WERI-Rb-1 (cell line): Measurements from ENCODE around the gene RPAP2.
"Not testable (repeated sequence)": the region's sequence is repeated elsewhere in the genome, so short reads cannot be mapped to it uniquely, and the experiment has no call there.

Experiments
- DNase-seq: peaks from one replicate; pipeline ENCODE4 v3.0.0-alpha.2; 2020
- H3K27ac ChIP-seq: fragments of 250-450 bp; sonication (Bioruptor Pico); 2 replicates; pipeline ENCODE4 v1.5.1; 2020; ENCODE audit warnings: mild to moderate bottlenecking, moderate library complexity
- H3K27me3 ChIP-seq: fragments of 250-450 bp; sonication (Bioruptor Pico); 2 replicates; pipeline ENCODE4 v1.5.1; 2021; ENCODE audit warnings: mild to moderate bottlenecking, low read depth, moderate library complexity; ENCODE audit not compliant: insufficient read depth, severe bottlenecking
- H3K36me3 ChIP-seq: fragments of 250-450 bp; sonication (Bioruptor Pico); 2 replicates; pipeline ENCODE4 v1.5.1; 2020; ENCODE audit warnings: mild to moderate bottlenecking, moderate library complexity
- H3K4me3 ChIP-seq: 2 replicates; pipeline ENCODE4 v1.5.1; 2011; ENCODE audit warnings: low read depth, mild to moderate bottlenecking, control low read depth, low read length
- H3K9me3 ChIP-seq: fragments of 250-450 bp; sonication (Bioruptor Pico); 2 replicates; pipeline ENCODE4 v1.5.1; 2021; ENCODE audit warnings: mild to moderate bottlenecking, moderate library complexity; ENCODE audit not compliant: severe bottlenecking
- CTCF ChIP-seq: IDR thresholded peaks from 2 replicates; pipeline ENCODE4 v1.5.1; 2011; ENCODE audit warnings: low read depth, mild to moderate bottlenecking, control low read depth, inconsistent platforms, low read length

Gene RPAP2

DNA sequence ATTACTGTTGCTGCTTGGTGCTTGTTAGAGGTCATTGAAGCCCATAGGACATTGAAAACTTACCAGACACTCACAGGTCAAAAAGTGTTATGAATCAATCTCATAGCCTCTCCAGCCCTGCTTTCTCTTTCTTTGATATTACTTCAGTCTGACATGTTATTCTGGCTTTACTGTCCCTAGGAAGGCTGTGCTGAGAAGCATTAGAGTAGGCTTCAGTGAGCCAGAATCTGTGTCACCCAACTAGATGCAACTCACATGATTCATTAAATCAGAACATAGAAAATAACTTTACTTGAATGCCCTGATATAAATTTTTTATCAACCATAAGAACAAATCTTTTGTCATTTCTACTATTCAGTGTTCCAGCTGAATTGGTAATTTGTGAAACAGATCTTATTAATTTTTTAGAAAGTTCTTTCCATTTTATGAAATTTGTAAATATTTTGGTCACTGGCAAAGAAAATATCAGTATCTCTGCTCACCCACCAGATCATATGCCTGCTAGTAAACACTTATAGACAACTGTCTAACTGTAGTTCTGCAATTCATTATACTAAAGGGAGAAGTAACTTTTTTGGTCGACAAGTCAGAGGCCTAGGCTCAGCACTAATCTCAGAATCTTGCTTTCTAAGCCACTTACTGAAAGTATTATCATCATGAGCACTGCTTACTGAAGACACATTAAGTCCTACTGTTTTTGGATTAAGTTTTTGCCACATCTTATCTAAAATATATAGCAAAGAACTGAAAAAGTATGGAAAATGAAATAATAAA, 48.2 kb downstream of the RPAP2 start:
- Histone ChIP-seq H3K4me3 (no peak overlapping the region), H3K36me3 (no peaks in the 10 kb centered on the region; the same call in 1 of the 2 replicates), H3K27me3 (no peaks in the 10 kb centered on the region), H3K9me3 (no peaks in the 10 kb centered on the region), H3K27ac (no peak overlapping the region)
- DNase-seq = no peak
- TF ChIP-seq CTCF = no peak

DNA sequence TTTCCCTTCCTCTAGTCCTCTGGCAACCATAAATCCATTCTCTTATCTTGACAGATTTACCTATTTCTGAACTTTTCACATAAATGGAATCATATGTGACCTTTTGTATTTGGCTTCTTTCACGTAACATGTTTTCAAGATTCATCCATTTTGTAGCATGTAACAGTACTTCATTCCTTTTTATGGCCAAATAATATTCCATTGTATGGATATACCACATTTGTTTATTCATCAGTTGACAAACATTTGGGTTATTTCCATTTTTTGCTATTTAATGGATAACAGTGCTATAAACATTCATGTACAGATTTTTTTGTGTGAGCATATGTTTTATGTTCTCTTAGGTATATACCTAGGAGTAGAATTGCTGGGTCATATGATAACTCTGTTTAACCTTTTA, 54.0 kb downstream of the RPAP2 start:
- TF ChIP-seq CTCF = no peak
- H3K4me3 ChIP-seq = no peak overlapping the region
- peaks cover 2% of the 10 kb centered on the region for H3K36me3 ChIP-seq

DNA sequence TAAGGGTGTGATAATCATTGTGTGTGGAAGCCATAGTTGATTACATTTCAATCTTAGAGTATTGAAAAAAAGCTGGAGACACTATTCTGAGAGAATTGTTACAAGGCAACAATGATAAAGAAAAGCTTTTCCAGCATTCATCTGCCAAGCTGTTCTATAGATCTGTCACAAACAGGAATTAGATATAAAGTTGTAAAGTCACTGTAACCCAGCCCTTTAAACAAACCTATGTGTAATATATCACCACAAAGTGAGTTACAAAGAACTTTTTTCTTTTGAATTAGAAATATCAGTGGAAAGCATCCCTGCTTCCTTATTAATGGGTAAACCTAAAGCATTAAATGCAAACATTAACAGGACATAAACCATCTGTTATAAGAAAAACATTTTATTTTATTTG, 55.4 kb downstream of the RPAP2 start:
- Histone ChIP-seq H3K9me3 (peaks cover 5% of the 10 kb centered on the region), H3K27ac (no peak overlapping the region), H3K36me3 (peaks cover 5% of the 10 kb centered on the region), H3K27me3 (no peaks in the 10 kb centered on the region), H3K4me3 (no peak overlapping the region)
- no peak for TF ChIP-seq CTCF
- no peak for DNase-seq

More for the DNA sequence above, 54.0 kb downstream of the RPAP2 start:
- peaks cover 5% of the 10 kb centered on the region for H3K9me3 ChIP-seq
- no peak overlapping the region for H3K27ac ChIP-seq
- DNase-seq = no peak
- H3K27me3 ChIP-seq = no peaks in the 10 kb centered on the region

DNA sequence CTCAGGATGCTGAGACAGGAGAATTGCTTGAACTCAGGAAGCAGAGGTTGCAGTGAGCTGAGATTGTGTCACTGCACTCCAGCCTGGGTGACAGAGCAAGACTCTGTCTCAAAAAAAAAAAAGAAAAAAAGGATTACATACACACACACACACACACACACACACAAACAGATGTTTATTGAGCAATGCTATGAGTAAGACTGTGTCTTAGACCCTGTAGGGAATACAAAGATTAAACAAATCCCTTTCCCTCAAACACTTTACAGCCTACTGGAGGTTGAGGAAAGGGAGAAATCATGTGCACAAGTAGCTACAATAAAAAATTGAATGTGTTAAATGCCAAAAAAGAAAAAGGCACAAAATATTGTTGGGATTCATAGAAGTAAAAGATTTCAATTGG, 58.1 kb downstream of the RPAP2 start:
- Histone ChIP-seq H3K27me3 (no peaks in the 10 kb centered on the region), H3K4me3 (no peak overlapping the region), H3K36me3 (peaks cover 5% of the 10 kb centered on the region), H3K27ac (no peak overlapping the region), H3K9me3 (peaks cover 5% of the 10 kb centered on the region)
- TF ChIP-seq CTCF = no peak
- DNase-seq = no peak

GRCh38 chr1:92359382-92359781, 60.5 kb downstream of the RPAP2 start:
- not testable (repeated sequence) for DNase-seq, H3K36me3 ChIP-seq, H3K4me3 ChIP-seq, H3K9me3 ChIP-seq, H3K27me3 ChIP-seq, H3K27ac ChIP-seq

DNA sequence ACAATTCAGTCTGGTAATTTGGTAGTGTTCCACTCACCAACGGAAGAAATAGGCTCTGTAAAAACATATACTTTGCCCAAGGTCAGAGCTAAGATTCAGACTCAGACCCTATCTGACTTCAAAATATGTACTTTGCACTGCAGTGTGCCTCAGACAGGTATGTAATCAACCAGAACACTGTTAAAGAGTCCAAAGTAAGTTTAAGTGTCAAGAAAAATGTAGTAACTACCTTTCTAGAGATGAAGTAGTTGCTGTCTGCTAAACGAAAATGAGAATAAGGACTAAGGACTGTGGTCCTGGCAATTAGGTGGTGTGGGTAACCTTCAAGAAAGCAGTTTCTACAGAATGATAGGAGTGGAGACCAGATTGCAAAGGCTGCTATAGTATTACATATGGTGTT, 61.1 kb downstream of the RPAP2 start:
- TF ChIP-seq CTCF = no peak
- H3K27ac ChIP-seq = no peak overlapping the region
- peaks cover 5% of the 10 kb centered on the region; the same call in 1 of the 2 replicates for H3K36me3 ChIP-seq
- no peak overlapping the region for H3K4me3 ChIP-seq
- H3K9me3 ChIP-seq = no peaks in the 10 kb centered on the region
- no peak for DNase-seq
- no peaks in the 10 kb centered on the region for H3K27me3 ChIP-seq
